Activated naive CD4-positive, alpha-beta T cell treated with anti-CD3 and anti-CD28 coated beads for 36 hours (primary cell): Measurements from ENCODE around the gene SLC19A1. TPM values are rescaled to one million over a fixed set of nuclear protein-coding genes. Genes with fewer than 3 reads are reported as not detected.
"Not testable (repeated sequence)": the region's sequence is repeated elsewhere in the genome, so short reads cannot be mapped to it uniquely, and the experiment has no call there.

Experiments
- CTCF ChIA-PET: fragments of 350-600 bp; sonication (Branson Sonifier 250); formaldehyde crosslinking; loops from one replicate; lab custom pipeline; 2021; ENCODE audit warnings: antibody characterized with exemption; lab: Charles Lee
- DNase-seq: peaks from one replicate; pipeline ENCODE4 v3.0.0-alpha.2; 2020
- H3K27ac Mint-ChIP-seq: one replicate; pipeline ENCODE4 v1.8.0; 2021; ENCODE audit warnings: mild to moderate bottlenecking, mixed read lengths
- H3K27me3 Mint-ChIP-seq: one replicate; pipeline ENCODE4 v1.8.0; 2021; ENCODE audit warnings: low read depth, mixed read lengths
- H3K36me3 Mint-ChIP-seq: one replicate; pipeline ENCODE4 v1.8.0; 2021; ENCODE audit warnings: low read depth, mixed read lengths
- H3K4me1 Mint-ChIP-seq: one replicate; pipeline ENCODE4 v1.8.0; 2021; ENCODE audit warnings: low read depth, mixed read lengths
- H3K4me3 Mint-ChIP-seq: one replicate; pipeline ENCODE4 v1.8.0; 2021; ENCODE audit warnings: mild to moderate bottlenecking, moderate library complexity, mixed read lengths
- H3K9me3 Mint-ChIP-seq: one replicate; pipeline ENCODE4 v1.8.0; 2021; ENCODE audit warnings: mixed read lengths
- intact Hi-C: fragments of 100-400 bp; cut with micrococcal nuclease; formaldehyde crosslinking; loops from one replicate; pipeline ENCODE4 v1.15.1; 2023
- total RNA-seq, 2 experiments: library from RNA; stranded (reverse); gene quantifications; one replicate each; pipeline ENCODE4 v1.2.3, GENCODE V29; 2021

SLC19A1 gene
- total RNA-seq, 2 experiments from 2014 or later = 32.2 to 33.0 TPM

DNA sequence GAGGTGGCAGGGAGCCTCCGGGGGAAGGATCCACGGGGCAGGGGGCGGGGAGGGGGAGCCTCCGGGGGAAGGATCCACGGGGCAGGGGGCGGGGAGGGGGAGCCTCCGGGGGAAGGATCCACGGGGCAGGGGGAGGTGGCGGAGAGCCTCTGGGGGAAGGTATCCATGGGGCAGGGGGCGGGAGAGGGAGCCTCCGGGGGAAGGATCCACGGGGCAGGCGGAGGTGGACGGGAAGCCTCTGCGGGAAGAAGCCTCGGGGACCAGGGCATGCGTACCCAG lies 11.2 kb downstream of the SLC19A1 start:
- H3K9me3 Mint-ChIP-seq, CTCF ChIA-PET, H3K27ac Mint-ChIP-seq, DNase-seq, intact Hi-C loops, H3K4me3 Mint-ChIP-seq, H3K27me3 Mint-ChIP-seq: not testable (repeated sequence)
- peaks cover 22% of the 10 kb centered on the region for H3K4me1 Mint-ChIP-seq
- H3K36me3 Mint-ChIP-seq = peaks cover 29% of the 10 kb centered on the region

DNA sequence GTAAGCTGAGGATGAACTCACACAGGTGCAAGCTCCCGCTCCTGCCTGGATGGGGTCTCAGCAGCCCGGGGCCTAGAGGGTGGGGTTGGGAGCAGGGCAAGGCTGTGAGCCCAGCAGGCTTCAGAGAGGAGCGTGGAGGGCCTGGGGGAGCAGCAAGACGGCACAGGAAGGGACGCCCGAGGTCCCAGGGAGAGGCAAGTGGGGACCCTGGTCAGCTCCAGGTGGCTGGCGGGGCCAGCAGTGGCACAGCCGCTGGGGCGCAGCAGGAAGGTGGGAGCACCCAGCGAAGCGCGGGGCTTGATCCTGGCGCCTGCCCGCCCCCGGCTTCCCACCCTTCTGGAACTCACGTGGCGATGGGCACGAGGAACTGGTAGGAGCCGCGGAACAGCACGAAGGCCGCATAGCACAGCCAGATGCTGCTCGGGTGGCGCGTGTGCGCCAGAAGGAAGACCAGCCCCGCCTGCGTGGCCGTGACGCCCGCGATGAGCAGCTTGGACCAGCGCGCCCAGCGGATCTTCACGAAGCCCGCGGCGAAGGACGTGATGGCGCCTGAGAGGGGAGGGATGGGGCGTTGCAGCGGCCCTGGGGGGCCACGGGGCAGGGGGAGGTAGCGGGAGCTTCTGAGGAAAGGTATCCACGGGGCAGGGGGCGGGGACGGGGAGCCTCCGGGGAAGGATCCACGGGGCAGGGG lies 11.7 kb downstream of the SLC19A1 start:
- H3K36me3 Mint-ChIP-seq = peaks cover 25% of the 10 kb centered on the region
- CTCF ChIA-PET = no interaction called here
- no peaks in the 10 kb centered on the region for H3K9me3 Mint-ChIP-seq
- no peaks in the 10 kb centered on the region for H3K27me3 Mint-ChIP-seq
- H3K27ac Mint-ChIP-seq = no peak overlapping the region
- H3K4me1 Mint-ChIP-seq = peaks cover 22% of the 10 kb centered on the region
- H3K4me3 Mint-ChIP-seq = no peak overlapping the region
- no peak for DNase-seq
- intact Hi-C loops = no loop called here

GRCh38 chr21:45529785-45530422 lies 12.3 kb downstream of the SLC19A1 start:
- H3K36me3 Mint-ChIP-seq = peaks cover 26% of the 10 kb centered on the region
- peaks cover 18% of the 10 kb centered on the region for H3K4me1 Mint-ChIP-seq
- H3K9me3 Mint-ChIP-seq = no peaks in the 10 kb centered on the region
- no peaks in the 10 kb centered on the region for H3K27me3 Mint-ChIP-seq
- CTCF ChIA-PET = no interaction called here
- no peak overlapping the region for H3K4me3 Mint-ChIP-seq
- no peak overlapping the region for H3K27ac Mint-ChIP-seq
- intact Hi-C loops = no loop called here
- DNase-seq = no peak

GRCh38 chr21:45528981-45529784 lies 13.1 kb downstream of the SLC19A1 start:
- CTCF ChIA-PET = no interaction called here
- no peaks in the 10 kb centered on the region for H3K9me3 Mint-ChIP-seq
- DNase-seq = no peak
- no peaks in the 10 kb centered on the region for H3K27me3 Mint-ChIP-seq
- H3K27ac Mint-ChIP-seq = no peak overlapping the region
- H3K4me1 Mint-ChIP-seq = peaks cover 14% of the 10 kb centered on the region
- H3K4me3 Mint-ChIP-seq = no peak overlapping the region
- intact Hi-C loops = no loop called here
- H3K36me3 Mint-ChIP-seq = peaks cover 26% of the 10 kb centered on the region

GRCh38 chr21:45528028-45528705 lies 14.1 kb downstream of the SLC19A1 start:
- Mint-ChIP-seq H3K4me1 (peaks cover 5% of the 10 kb centered on the region), H3K9me3 (no peaks in the 10 kb centered on the region), H3K27me3 (no peaks in the 10 kb centered on the region), H3K36me3 (peaks cover 27% of the 10 kb centered on the region), H3K4me3 (no peak overlapping the region), H3K27ac (no peak overlapping the region)
- no peak for DNase-seq
- intact Hi-C loops = no loop called here
- CTCF ChIA-PET = no interaction called here

DNA sequence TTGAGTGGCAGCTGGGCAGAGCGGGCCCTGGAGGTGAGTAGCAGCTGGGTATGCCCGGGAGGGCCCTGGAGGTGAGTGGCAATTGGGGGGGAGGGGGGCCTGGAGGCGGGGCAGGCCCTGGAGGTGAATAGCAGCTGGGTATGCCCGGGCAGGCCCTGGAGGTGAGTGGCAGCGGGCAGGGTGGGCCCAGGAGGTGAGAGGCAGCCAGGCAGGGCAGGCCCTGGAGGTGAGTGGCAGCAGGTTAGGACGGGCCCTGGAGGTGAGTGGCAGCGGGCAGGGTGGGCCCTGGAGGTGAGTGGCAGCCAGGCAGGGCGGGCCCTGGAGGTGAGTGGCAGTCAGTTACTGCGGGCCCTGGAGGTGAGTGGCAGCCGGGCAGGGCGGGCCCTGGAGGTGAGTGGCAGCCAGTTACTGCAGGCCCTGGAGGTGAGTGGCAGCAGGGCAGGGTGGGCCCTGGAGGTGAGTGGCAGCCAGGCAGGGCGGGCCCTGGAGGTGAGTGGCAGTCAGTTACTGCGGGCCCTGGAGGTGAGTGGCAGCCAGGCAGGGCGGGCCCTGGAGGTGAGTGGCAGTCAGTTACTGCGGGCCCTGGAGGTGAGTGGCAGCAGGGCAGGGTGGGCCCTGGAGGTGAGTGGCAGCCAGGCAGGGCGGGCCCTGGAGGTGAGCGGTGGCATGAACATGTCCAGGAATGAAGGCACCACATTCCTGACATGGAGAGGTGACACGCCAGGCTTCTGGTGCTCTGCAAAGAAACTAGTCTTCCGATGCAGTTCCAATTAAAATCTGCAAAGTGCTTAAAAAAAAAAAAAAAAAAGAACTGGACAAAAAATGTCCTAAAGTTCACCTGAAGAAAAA lies 14.9 kb downstream of the SLC19A1 start:
- CTCF ChIA-PET = interaction anchor here (0.6 kb wide), 1 partner anchor 81 kb away, joined by 3 read pairs; no protein-coding TSS in a partner anchor
- DNase-seq = not testable (repeated sequence)

GRCh38 chr21:45525910-45526306 lies 16.3 kb downstream of the SLC19A1 start:
- intact Hi-C loops = no loop called here
- Mint-ChIP-seq H3K9me3 (peaks cover 20% of the 10 kb centered on the region), H3K27me3 (no peaks in the 10 kb centered on the region), H3K4me1 (no peaks in the 10 kb centered on the region), H3K4me3 (no peak overlapping the region), H3K36me3 (peaks cover 37% of the 10 kb centered on the region), H3K27ac (no peak overlapping the region)
- DNase-seq = no peak
- CTCF ChIA-PET = no interaction called here

More for the DNA sequence above, 14.9 kb downstream of the SLC19A1 start:
- H3K27me3 Mint-ChIP-seq, H3K4me1 Mint-ChIP-seq, H3K9me3 Mint-ChIP-seq, intact Hi-C loops, H3K4me3 Mint-ChIP-seq: not testable (repeated sequence)
- Mint-ChIP-seq H3K27ac (peak overlapping the region; percentile 21), H3K36me3 (peaks cover 31% of the 10 kb centered on the region)

DNA sequence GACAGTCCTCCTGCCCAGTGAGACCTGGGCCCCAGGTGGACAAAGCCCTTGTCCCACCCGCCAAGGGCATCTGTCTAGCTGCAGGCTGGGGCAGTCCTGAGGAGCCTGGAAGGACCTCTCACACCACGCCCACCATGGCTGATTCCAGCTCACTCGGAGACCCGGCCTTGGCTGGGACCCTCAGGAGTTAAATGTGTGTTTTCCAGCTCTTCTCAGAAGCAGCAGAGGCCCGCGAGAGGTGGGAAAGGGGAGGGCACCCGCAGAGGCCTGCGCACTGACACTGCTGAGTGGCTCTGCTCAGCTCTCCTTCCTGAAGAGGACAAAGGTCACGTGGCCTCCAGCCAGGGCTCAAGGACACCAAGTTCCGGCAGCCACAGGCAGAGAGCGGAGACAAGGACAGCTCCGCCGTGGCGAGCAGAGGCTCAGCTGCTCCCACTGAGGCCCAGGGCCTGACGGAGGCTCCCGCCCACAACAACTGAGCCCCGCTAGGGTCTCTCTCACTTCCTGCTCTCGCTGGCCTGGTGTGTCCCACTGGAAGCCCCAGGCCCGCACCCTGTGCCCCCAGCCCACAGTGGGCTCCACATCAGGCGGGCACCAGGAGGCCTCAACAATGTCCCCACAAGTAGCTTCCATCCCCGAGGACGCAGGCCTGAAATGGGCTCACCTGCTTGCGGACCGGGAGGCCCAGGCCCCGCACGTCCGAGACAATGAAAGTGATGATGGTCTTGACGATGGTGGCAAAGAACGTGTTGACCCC lies 16.9 kb downstream of the SLC19A1 start:
- DNase-seq = no peak
- Mint-ChIP-seq H3K36me3 (peaks cover 43% of the 10 kb centered on the region), H3K9me3 (peaks cover 26% of the 10 kb centered on the region), H3K4me1 (no peaks in the 10 kb centered on the region), H3K27me3 (no peaks in the 10 kb centered on the region), H3K27ac (no peak overlapping the region), H3K4me3 (no peak overlapping the region)
- intact Hi-C loops = no loop called here
- CTCF ChIA-PET = interaction anchor here (0.6 kb wide), 1 partner anchor 10 kb away, joined by 5 read pairs; no protein-coding TSS in a partner anchor

DNA sequence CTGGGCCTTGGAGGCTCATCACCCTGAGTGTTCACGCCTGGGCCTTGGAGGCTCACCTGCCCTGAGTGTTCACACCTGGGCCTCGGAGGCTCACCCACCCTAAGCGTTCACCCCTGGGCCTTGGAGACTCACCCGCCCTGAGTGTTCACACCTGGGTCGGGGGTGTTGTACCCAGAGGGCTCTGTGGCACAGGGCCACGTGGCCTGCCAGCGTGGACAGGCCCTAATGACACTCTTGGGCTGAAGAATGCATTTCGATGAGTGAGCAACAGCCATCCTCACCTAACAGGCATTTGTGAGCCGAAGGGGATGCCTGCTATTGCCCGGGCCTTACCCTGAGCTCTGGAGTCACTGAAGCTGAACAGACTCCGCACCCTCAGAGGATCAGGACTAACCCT lies 17.5 kb downstream of the SLC19A1 start:
- CTCF ChIA-PET = interaction anchor here (0.6 kb wide), 1 partner anchor 10 kb away, joined by 5 read pairs; no protein-coding TSS in a partner anchor
- Mint-ChIP-seq H3K4me1 (no peaks in the 10 kb centered on the region), H3K27ac (no peak overlapping the region), H3K27me3 (no peaks in the 10 kb centered on the region), H3K4me3 (no peak overlapping the region), H3K9me3 (peaks cover 31% of the 10 kb centered on the region), H3K36me3 (peaks cover 48% of the 10 kb centered on the region)
- no peak for DNase-seq
- intact Hi-C loops = no loop called here

DNA sequence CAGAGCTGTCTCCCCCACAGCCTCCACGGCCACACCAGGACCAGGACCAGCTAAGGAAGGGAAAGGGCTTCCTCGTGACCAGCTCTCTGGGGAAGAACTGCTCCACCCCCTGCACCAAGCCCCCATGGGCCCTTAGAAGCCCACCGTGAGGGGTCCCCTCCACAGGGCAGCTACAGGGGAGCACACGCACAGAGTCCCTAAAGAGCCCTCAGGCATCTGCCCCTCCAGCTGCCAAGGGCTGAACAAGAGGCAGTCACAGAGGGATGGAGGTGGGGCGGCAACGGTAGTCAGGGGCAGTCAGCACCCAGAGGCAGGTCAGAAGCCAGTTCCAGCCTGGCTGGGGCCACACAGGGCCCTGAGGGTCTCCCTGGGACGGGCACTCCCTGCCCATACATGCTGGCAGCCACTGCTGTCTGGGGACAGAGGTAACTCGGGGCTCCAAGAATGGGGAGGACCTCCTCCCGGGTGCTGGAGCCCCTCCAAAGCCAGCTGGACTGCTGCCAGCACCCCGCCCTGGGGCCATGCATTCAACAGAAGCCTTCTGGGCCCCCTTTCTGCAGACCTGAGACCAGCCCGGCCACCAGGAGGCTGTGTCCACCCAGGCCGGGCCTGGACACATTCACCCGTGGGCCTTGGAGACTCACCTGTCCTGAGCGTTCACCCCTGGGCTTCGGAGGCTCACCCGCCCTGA lies 18.7 kb downstream of the SLC19A1 start:
- CTCF ChIA-PET = no interaction called here
- DNase-seq = no peak
- Mint-ChIP-seq H3K4me3 (no peak overlapping the region), H3K4me1 (peaks cover 2% of the 10 kb centered on the region), H3K36me3 (peaks cover 60% of the 10 kb centered on the region), H3K9me3 (peaks cover 43% of the 10 kb centered on the region), H3K27ac (no peak overlapping the region), H3K27me3 (no peaks in the 10 kb centered on the region)
- intact Hi-C loops = no loop called here

GRCh38 chr21:45522986-45523385 lies 19.3 kb downstream of the SLC19A1 start:
- Mint-ChIP-seq H3K4me1 (peaks cover 7% of the 10 kb centered on the region), H3K27me3 (no peaks in the 10 kb centered on the region), H3K36me3 (peaks cover 66% of the 10 kb centered on the region), H3K27ac (no peak overlapping the region), H3K4me3 (no peak overlapping the region), H3K9me3 (peaks cover 48% of the 10 kb centered on the region)
- DNase-seq = no peak
- CTCF ChIA-PET = no interaction called here
- intact Hi-C loops = no loop called here
